ENCODE measurements around the gene IFNGR2. TPM values are rescaled to one million over a fixed set of nuclear protein-coding genes. Genes with fewer than 3 reads are reported as not detected.
A peak's percentile ranks its signal among the peaks of the same experiment; 100 is the strongest.

The IFNGR2 gene, protein sequence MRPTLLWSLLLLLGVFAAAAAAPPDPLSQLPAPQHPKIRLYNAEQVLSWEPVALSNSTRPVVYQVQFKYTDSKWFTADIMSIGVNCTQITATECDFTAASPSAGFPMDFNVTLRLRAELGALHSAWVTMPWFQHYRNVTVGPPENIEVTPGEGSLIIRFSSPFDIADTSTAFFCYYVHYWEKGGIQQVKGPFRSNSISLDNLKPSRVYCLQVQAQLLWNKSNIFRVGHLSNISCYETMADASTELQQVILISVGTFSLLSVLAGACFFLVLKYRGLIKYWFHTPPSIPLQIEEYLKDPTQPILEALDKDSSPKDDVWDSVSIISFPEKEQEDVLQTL
- 10 to 100 TPM; 51.2 to 68.6 (median 64.2) TPM for total RNA-seq (2021; fragmentation: NEBNext Ultra II Directional; extraction: Animal tissue kit (Norgen Biotek cat#: 25700))
- long read RNA-seq, transcript IFNGR2-201 (7 exons, 2,221 nt), result major isoform, 92 of 129 reads
- long read RNA-seq, partial matches to known transcripts, result 8 of 129 reads
- long read RNA-seq, other reads (novel, unspliced or antisense), result 25 of 129 reads

GRCh38 chr21:33403128-33403785 is at the start of gene IFNGR2:
Gene IFNGR2 (plus strand): TSS chr21:33403413. CDS start chr21:33403544, 131 bp downstream.
- no peak for DNase-seq
- H3K4me3 Mint-ChIP-seq, result peak within 1 kb of the TSS; percentile 95
- H3K4me1 Mint-ChIP-seq (ENCODE audit: low read depth), result peaks cover 40% of the 10 kb centered on the region
- peaks cover 14% of the 10 kb centered on the region; the same call in 1 of the 2 replicates for H3K36me3 Mint-ChIP-seq (ENCODE audit: low read depth)
- H3K27ac Mint-ChIP-seq, result peak within 1 kb of the TSS; percentile 89
- H3K27me3 Mint-ChIP-seq (ENCODE audit: insufficient read depth), result no peaks in the 10 kb centered on the region
- no peaks in the 10 kb centered on the region for H3K9me3 Mint-ChIP-seq
- TF ChIP-seq CTCF (IDR thresholded peaks at IDR 0.05), result no peak

- peaks cover 15% of the 10 kb centered on the region for H3K4me1 Mint-ChIP-seq (ENCODE audit: low read depth)
- H3K36me3 Mint-ChIP-seq (ENCODE audit: low read depth), result 0 out of 2 replicates have a peak, but pooled peaks cover 11% of the 10 kb centered on the region
- no peaks in the 10 kb centered on the region for H3K9me3 Mint-ChIP-seq
- no peak for DNase-seq
- TF ChIP-seq CTCF (IDR thresholded peaks at IDR 0.05), result no peak
- H3K27ac Mint-ChIP-seq, result no peak overlapping the region
- H3K4me3 Mint-ChIP-seq, result no peak overlapping the region; the same call in 1 of the 2 replicates
- H3K27me3 Mint-ChIP-seq (ENCODE audit: insufficient read depth), result no peaks in the 10 kb centered on the region
Measured at GRCh38 chr21:33355355-33355754, 47.9 kb upstream of the IFNGR2 start.

GRCh38 chr21:33355996-33356395 is 47.2 kb upstream of the IFNGR2 start:
- Mint-ChIP-seq H3K4me1 (ENCODE audit: low read depth) (peaks cover 21% of the 10 kb centered on the region), H3K9me3 (no peaks in the 10 kb centered on the region), H3K36me3 (ENCODE audit: low read depth) (0 out of 2 replicates have a peak, but pooled peaks cover 11% of the 10 kb centered on the region), H3K27me3 (ENCODE audit: insufficient read depth) (no peaks in the 10 kb centered on the region), H3K27ac (no peak overlapping the region), H3K4me3 (no peak overlapping the region)
- DNase-seq, result no peak
- TF ChIP-seq CTCF (IDR thresholded peaks at IDR 0.05), result no peak

DNA sequence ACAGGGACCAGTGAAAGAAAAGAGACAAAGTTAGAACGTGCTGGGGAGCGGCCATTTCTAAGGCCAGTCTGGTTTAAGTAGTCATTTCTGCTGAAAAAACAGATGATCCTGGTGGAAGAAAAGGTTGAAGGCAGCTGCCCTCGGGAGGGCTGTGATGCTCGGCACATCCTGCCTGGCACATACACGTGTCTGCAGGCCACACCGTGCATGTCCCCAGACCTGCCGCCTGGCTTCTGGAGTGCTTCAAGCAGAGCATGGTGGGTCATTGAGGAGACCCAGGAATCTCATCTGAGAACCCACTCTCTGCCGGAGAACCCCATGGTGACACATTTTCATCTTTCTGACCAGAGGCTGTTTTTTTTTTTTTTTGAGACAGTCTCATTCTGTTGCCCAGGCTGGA is 46.0 kb upstream of the IFNGR2 start:
- TF ChIP-seq CTCF (IDR thresholded peaks at IDR 0.05), result no peak
- no peak overlapping the region for H3K4me3 Mint-ChIP-seq
- no peaks in the 10 kb centered on the region for H3K27me3 Mint-ChIP-seq (ENCODE audit: insufficient read depth)
- 0 out of 2 replicates have a peak, but pooled peaks cover 11% of the 10 kb centered on the region for H3K36me3 Mint-ChIP-seq (ENCODE audit: low read depth)
- DNase-seq, result no peak
- H3K9me3 Mint-ChIP-seq, result no peaks in the 10 kb centered on the region
- H3K27ac Mint-ChIP-seq, result no peak overlapping the region
- peaks cover 33% of the 10 kb centered on the region for H3K4me1 Mint-ChIP-seq (ENCODE audit: low read depth)

- Mint-ChIP-seq H3K27ac (no peak overlapping the region), H3K36me3 (ENCODE audit: low read depth) (0 out of 2 replicates have a peak, but pooled peaks cover 11% of the 10 kb centered on the region), H3K9me3 (no peaks in the 10 kb centered on the region), H3K4me1 (ENCODE audit: low read depth) (peaks cover 34% of the 10 kb centered on the region), H3K27me3 (ENCODE audit: insufficient read depth) (0 out of 2 replicates have a peak, but pooled peaks cover 4% of the 10 kb centered on the region), H3K4me3 (no peak overlapping the region)
- no peak for DNase-seq
- no peak for TF ChIP-seq CTCF (IDR thresholded peaks at IDR 0.05)
Measured at GRCh38 chr21:33359446-33359845, 43.8 kb upstream of the IFNGR2 start.

All from HFFc6 (cell line).